Neural progenitor cell (in vitro differentiated cells): ENCODE data around the gene DNAJC1.

ENCODE experiments used
- EZH2 ChIP-seq: fragments of 200-600 bp; sonication (generic); IDR thresholded peaks from 2 replicates; pipeline ENCODE4 v1.6.1; 2017; ENCODE audit warnings: antibody characterized with exemption, mild to moderate bottlenecking, moderate library complexity
- EZH2phosphoT487 ChIP-seq: fragments of 200-600 bp; sonication (generic); IDR thresholded peaks from 2 replicates; pipeline ENCODE4 v1.6.1; 2017; ENCODE audit warnings: antibody characterized with exemption
- TF ChIP-seq, protein P1 (sequence below): fragments of 200-600 bp; sonication (generic); IDR thresholded peaks from 2 replicates; pipeline ENCODE4 v1.5.1; 2017; ENCODE audit warnings: antibody characterized with exemption, mild to moderate bottlenecking

GRCh38 chr10:21712975-21713374 is 290.6 kb downstream of the DNAJC1 start:
- no peak for TF ChIP-seq EZH2
- TF ChIP-seq, protein P1, sequence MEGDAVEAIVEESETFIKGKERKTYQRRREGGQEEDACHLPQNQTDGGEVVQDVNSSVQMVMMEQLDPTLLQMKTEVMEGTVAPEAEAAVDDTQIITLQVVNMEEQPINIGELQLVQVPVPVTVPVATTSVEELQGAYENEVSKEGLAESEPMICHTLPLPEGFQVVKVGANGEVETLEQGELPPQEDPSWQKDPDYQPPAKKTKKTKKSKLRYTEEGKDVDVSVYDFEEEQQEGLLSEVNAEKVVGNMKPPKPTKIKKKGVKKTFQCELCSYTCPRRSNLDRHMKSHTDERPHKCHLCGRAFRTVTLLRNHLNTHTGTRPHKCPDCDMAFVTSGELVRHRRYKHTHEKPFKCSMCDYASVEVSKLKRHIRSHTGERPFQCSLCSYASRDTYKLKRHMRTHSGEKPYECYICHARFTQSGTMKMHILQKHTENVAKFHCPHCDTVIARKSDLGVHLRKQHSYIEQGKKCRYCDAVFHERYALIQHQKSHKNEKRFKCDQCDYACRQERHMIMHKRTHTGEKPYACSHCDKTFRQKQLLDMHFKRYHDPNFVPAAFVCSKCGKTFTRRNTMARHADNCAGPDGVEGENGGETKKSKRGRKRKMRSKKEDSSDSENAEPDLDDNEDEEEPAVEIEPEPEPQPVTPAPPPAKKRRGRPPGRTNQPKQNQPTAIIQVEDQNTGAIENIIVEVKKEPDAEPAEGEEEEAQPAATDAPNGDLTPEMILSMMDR = no peak
- no peak for TF ChIP-seq EZH2phosphoT487
